Heart right ventricle (tissue), 16 donors: ENCODE measurements around the gene COL5A1. TPM values are rescaled to one million over a fixed set of nuclear protein-coding genes. Genes with fewer than 3 reads are reported as not detected.

Experiments
- ATAC-seq, 8 donors: fragments of 200-7000 bp; cut with Tn5 transposase; one replicate each; pipeline ENCODE4 v1.9.1; 2020; ENCODE audit warnings: mild to moderate bottlenecking in 8 of 8, moderate library complexity in 8 of 8, moderate number of reproducible peaks in 1 of 8
- DNase-seq, 2 donors: peaks; one replicate each; pipeline ENCODE4 v3.0.0-alpha.2; 2020
- H3K27ac ChIP-seq, 10 donors: fragments of 200-600 bp; sonication (generic) in 2 of 10; one replicate each; pipeline versions ENCODE4 v1.5.0 to v1.8.0; 2020 to 2022; ENCODE audit warnings: mild to moderate bottlenecking in 3 of 10
- H3K27me3 ChIP-seq, 7 donors: fragments of 200-600 bp; one replicate each; pipeline ENCODE4 v1.8.0; 2021 to 2022; ENCODE audit warnings: mild to moderate bottlenecking in 2 of 7
- H3K36me3 ChIP-seq, 9 donors: fragments of 200-600 bp; sonication (generic) in 1 of 9; one replicate each; pipeline versions ENCODE4 v1.5.0 to v1.8.0; 2020 to 2022; ENCODE audit warnings: mild to moderate bottlenecking in 2 of 9
- H3K4me1 ChIP-seq, 9 donors: fragments of 200-600 bp; sonication (generic) in 1 of 9; one replicate each; pipeline versions ENCODE4 v1.5.0 to v1.8.0; 2020 to 2022; ENCODE audit warnings: mild to moderate bottlenecking in 4 of 9
- H3K4me3 ChIP-seq, 10 donors: fragments of 200-600 bp; sonication (generic) in 2 of 10; one replicate each; pipeline versions ENCODE4 v1.5.0 to v1.8.0; 2020 to 2022; ENCODE audit warnings: mild to moderate bottlenecking in 7 of 10, moderate library complexity in 2 of 10
- H3K9me3 ChIP-seq, 11 donors: fragments of 200-600 bp in 10 of 11; sonication (generic) in 2 of 11; one replicate each; pipeline versions ENCODE4 v1.5.0 to v1.8.0; 2013 to 2022; ENCODE audit warnings: mild to moderate bottlenecking in 2 of 11, control low read depth in 1 of 11, moderate library complexity in 1 of 11
- CTCF ChIP-seq, 9 donors: fragments of 200-600 bp; sonication (generic) in 2 of 9; IDR thresholded peaks; one replicate each; pipeline versions ENCODE4 v1.5.0 to v1.8.0; 2021 to 2022; ENCODE audit warnings: antibody characterized with exemption in 9 of 9, mild to moderate bottlenecking in 5 of 9, moderate library complexity in 1 of 9
- WGBS, 2 donors: extraction: QIAGEN DNeasy Blood & Tissue Kit; methylation state at CpG; one replicate each; pipeline ENCODE4 v1.1.7; 2013; ENCODE audit warnings: inconsistent platforms in 1 of 2; 5-methylcytosine and 5-hydroxymethylcytosine counted together
- intact Hi-C, 10 donors: fragments of 100-400 bp; cut with DNase I; formaldehyde crosslinking; loops; one replicate each; pipeline versions ENCODE4 v1.11.1 to v1.14.2; 2022
- polyA plus RNA-seq, 2 donors: library from polyadenylated mRNA; stranded (reverse); fragments of 200-250 nt; gene quantifications; one replicate each; pipeline ENCODE4 v1.2.3, GENCODE V29; 2013
- total RNA-seq, 10 donors: library from RNA; stranded (reverse); fragmentation: NEBNext Ultra II Directional in 3 of 10; extraction: Animal tissue kit (Norgen Biotek cat#: 25700) in 3 of 10; gene quantifications; one replicate each; pipeline versions ENCODE4 v1.2.1 to v1.2.4, GENCODE V29; 2021 to 2023
- donor health status: Arrhythmogenic right ventricular cardiomyopathy.
- donor health status: ischemic (EF 13 %, LVEDD 7.1; RV severe dilation, severe dysfunction).
- donor health status: healthy with polysubstance abuse.
- donor health status: DM: no; HTN: yes; CAD: no.
- donor health status: DM: no; HTN: no; CAD: no.
- donor health status: ischemic (EF 25% LVEDD 6.9; RV normal size, moderate dysfunction).
- donor health status: ischemic (EF 25% LVEDD 5.7; RV mildly dilated, moderate dysfunction).
- donor health status: healthy.
- donor health status: DM: yes; HTN: yes; CAD: no.
- donor health status: Ischemic cardiomyopathy.
- donor health status: ischemic (EF 35%, LVEDD 5.7; RV mildly dilated, moderate dysfunction).
- donor health status: nonischemic (EF 11% LVEDD 7.7; RV severe dilation, severe dysfunction).
- donor health status: DM: yes; HTN: yes; CAD: no.
- donor health status: PGD.
- donor health status: ischemic (EF 29% LVEDD 5.4; RV normal size, mild dysfunction).
- donor health status: nonischemic (EF 23%, LVEDD 6.1; RV moderate dilation, normal function).

The COL5A1 gene
- total and polyA plus RNA-seq, 12 donors, result 8.1 to 60.0 (median 13.3) TPM

GRCh38 chr9:134605351-134605965 is 36.1 kb upstream of the COL5A1 start:
- Histone ChIP-seq H3K4me3 (no peak overlapping the region), H3K9me3 (peaks cover 0 to 4% (median 0%) of the 10 kb centered on the region in 11 donors), H3K27me3 (peaks cover 0 to 36% (median 28%) of the 10 kb centered on the region in 7 donors), H3K27ac (no peak overlapping the region), H3K4me1 (peaks cover 0 to 9% (median 0%) of the 10 kb centered on the region in 9 donors), H3K36me3 (no peaks in the 10 kb centered on the region)
- DNase-seq (peak in 1 of 2 donors; percentile 3), ATAC-seq (no peak)
- intact Hi-C loops, result no loop called here
- no peak for TF ChIP-seq CTCF (IDR thresholded peaks at IDR 0.05)
- WGBS, 2 donors, result 89 to 96% methylated on average over 8 of the region's 8 CpGs

GRCh38 chr9:134605966-134606357 is 35.6 kb upstream of the COL5A1 start:
- Histone ChIP-seq H3K36me3 (no peaks in the 10 kb centered on the region), H3K9me3 (peaks cover 0 to 4% (median 0%) of the 10 kb centered on the region in 11 donors), H3K27ac (no peak overlapping the region), H3K27me3 (peaks cover 0 to 31% (median 28%) of the 10 kb centered on the region in 7 donors), H3K4me3 (no peak overlapping the region), H3K4me1 (peaks cover 0 to 9% (median 0%) of the 10 kb centered on the region in 9 donors)
- intact Hi-C loops, result no loop called here
- WGBS, 2 donors, result 84 to 85% methylated on average over 5 of the region's 5 CpGs
- ATAC-seq (no peak), DNase-seq (no peak)
- no peak for TF ChIP-seq CTCF (IDR thresholded peaks at IDR 0.05)

- Histone ChIP-seq H3K9me3 (peaks cover 0 to 5% (median 0%) of the 10 kb centered on the region in 11 donors), H3K27me3 (peaks cover 0 to 31% (median 18%) of the 10 kb centered on the region in 7 donors), H3K4me3 (no peak overlapping the region), H3K36me3 (no peaks in the 10 kb centered on the region), H3K4me1 (peaks cover 0 to 9% (median 0%) of the 10 kb centered on the region in 9 donors), H3K27ac (no peak overlapping the region)
- intact Hi-C loops, result no loop called here
- 90% methylated on average over 13 of the region's 13 CpGs for WGBS, 2 donors
- no peak for TF ChIP-seq CTCF (IDR thresholded peaks at IDR 0.05)
- DNase-seq, result peak in 1 of 2 donors; percentile 3
- ATAC-seq, result no peak
Observed at GRCh38 chr9:134606951-134607731, 34.5 kb upstream of the COL5A1 start.

- WGBS, 2 donors, result 64 to 71% methylated on average over 4 of the region's 4 CpGs
- no peak for TF ChIP-seq CTCF (IDR thresholded peaks at IDR 0.05)
- DNase-seq (no peak), ATAC-seq (no peak)
- intact Hi-C loops, result no loop called here
- Histone ChIP-seq H3K9me3 (peaks cover 0 to 13% (median 5%) of the 10 kb centered on the region in 11 donors), H3K27ac (no peak overlapping the region), H3K36me3 (no peaks in the 10 kb centered on the region), H3K4me1 (peaks cover 0 to under 1% (median 0%) of the 10 kb centered on the region in 9 donors), H3K4me3 (no peak overlapping the region), H3K27me3 (peaks cover 0 to 22% (median 11%) of the 10 kb centered on the region in 7 donors)
Observed at GRCh38 chr9:134607971-134608370, 33.6 kb upstream of the COL5A1 start.
